Activated naive CD4-positive, alpha-beta T cell treated with anti-CD3 and anti-CD28 coated beads, Interleukin-2, amount 50 U/mL, for 16 hours (primary cell): ENCODE data around the gene PTPRN2.

ENCODE experiments used
- DNase-seq: peaks from one replicate; pipeline ENCODE4 v3.0.0-alpha.2; 2020

PTPRN2 gene

DNA sequence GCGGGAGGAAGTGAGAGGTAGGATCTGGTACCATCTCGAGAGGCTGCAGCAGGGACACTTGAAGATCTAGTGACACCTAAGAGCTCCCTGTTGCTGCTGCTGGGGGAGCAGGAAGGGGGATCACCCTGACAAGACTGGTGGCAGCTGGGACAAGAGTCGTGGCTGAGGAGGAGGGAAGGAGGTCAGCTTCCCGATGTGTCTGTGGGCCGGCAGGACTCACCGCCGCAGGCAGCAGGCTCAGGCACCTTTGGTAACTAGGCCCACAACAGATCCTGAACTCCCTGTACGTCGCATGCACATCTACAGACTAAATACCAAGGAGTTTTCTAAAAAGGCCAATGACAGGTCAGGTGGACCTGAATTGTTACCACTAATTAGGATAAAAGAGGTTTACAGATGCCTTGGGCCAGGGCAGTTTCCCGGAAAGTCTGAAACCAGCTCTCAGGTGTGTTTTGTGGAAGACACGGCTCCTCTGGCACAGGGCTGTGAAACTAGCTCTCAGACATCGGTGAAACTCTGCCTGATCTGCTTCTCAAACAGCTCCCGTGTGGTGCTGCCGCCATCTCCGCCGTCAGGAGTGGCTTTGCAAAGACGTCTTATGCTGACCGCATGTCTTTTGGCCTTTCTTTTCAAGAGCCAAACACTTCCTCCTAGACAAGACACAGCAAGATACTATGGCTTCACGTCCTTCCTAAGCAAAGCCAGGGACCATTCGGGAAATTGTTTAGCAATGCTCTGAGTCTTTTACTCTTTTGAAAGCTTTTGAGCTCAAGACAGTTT, 609.7 kb downstream of the PTPRN2 start:
- DNase-seq = no peak

- DNase-seq = no peak
These were observed 610.3 kb downstream of the PTPRN2 start for GRCh38 chr7:157977306-157977705.

GRCh38 chr7:157976406-157976805, 611.2 kb downstream of the PTPRN2 start:
- DNase-seq = no peak

- no peak for DNase-seq
These were observed 611.9 kb downstream of the PTPRN2 start for GRCh38 chr7:157975401-157976372.

GRCh38 chr7:157974678-157975230, 612.9 kb downstream of the PTPRN2 start:
- no peak for DNase-seq

DNA sequence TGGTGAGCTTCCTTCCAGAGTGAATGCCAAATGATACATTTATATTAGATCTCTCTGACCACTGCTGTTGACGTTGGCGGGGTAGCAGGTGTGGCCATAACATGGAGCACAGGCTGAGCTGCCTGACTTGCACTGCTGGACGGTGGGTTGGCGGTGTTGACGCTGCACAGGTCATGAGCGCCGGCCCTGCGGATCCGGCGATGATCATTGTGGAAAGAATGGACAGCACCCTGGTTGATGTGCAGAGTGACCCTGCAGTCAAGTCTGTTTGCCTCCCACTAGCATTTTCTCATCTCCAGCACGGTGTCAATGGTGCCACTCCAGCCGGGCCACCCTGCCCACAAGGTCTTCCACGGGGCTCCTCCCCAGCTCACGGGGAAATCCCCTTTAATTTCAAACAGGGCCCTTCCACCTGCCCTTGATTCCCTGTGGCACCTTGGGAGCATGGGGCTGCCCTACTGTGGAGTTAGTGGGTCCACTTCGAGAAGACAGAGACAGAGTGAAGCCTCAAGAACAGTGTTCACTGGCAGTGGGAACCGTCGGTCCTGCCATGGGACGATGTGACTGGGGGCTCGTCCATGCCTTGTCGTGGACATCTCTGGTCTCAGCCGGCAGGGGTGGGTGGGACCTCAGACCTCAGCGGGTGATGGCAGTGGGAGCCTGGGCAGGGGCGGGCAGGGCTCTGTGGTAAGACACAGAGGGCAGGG, 613.5 kb downstream of the PTPRN2 start:
- DNase-seq = no peak

GRCh38 chr7:157972914-157973313, 614.7 kb downstream of the PTPRN2 start:
- DNase-seq = no peak

- no peak for DNase-seq
These were observed 616.1 kb downstream of the PTPRN2 start for GRCh38 chr7:157971501-157971900.

GRCh38 chr7:157970744-157971143, 616.9 kb downstream of the PTPRN2 start:
- no peak for DNase-seq

- DNase-seq = no peak
These were observed 617.6 kb downstream of the PTPRN2 start for GRCh38 chr7:157969995-157970394.

- DNase-seq = no peak
These were observed 621.1 kb downstream of the PTPRN2 start for GRCh38 chr7:157966490-157966889.

- DNase-seq = no peak
These were observed 623.1 kb downstream of the PTPRN2 start for GRCh38 chr7:157964521-157964920.

- no peak for DNase-seq
These were observed 623.6 kb downstream of the PTPRN2 start for GRCh38 chr7:157964016-157964415.

DNA sequence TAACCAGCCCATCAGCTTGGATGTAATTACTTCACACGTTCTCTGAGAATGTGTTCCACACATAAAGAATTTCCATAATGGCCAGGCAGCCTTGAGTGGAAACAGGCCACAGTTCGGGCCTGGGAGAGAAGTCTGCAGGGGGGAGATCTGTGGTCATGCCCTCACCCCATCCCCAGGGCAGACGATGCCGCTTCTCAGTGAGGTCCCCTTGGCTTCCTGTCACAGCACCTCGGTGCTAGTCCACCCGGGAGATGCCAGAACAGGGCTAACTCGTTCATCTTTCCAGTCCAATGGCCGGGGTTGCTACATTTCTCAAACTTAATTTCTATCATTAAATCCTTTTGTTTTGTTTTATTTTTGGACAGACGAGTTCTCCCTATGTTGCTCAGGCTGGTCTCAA, 624.1 kb downstream of the PTPRN2 start:
- no peak for DNase-seq

GRCh38 chr7:157962458-157963306, 624.9 kb downstream of the PTPRN2 start:
- DNase-seq = no peak

GRCh38 chr7:157961731-157962457, 625.7 kb downstream of the PTPRN2 start:
- no peak for DNase-seq

DNA sequence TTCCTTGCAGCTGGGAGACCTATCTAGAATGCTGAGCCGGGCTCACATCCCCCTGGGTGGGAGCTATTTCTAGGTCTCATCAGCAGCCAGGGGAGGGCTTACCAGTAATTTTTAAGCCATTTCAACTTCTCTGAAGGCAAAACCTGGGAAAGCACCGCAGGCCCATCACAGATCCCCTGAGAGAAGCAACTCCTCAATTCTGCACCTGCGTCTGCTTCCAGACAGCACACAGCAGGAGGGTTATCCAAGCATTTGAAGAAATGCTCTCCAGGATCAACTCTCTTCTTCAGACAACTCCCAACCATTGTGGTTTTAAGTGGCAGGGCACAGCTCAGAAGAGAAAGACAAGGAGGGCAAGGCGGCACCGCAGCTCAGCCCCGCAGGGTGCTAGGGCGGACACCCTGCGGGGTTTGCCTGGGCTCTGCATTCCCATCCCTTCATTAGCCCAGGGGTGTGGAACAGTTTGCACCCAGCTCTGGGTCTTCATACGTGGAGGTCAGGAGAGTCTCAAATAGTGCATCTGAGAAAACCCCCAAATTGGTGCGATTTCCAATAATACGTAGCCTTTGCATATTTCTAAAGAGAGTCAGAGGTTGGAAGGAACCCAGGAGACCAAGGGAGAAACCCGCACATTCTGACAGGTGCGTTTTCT, 632.1 kb downstream of the PTPRN2 start:
- DNase-seq = no peak

- DNase-seq = no peak
These were observed 632.7 kb downstream of the PTPRN2 start for GRCh38 chr7:157954901-157955300.

DNA sequence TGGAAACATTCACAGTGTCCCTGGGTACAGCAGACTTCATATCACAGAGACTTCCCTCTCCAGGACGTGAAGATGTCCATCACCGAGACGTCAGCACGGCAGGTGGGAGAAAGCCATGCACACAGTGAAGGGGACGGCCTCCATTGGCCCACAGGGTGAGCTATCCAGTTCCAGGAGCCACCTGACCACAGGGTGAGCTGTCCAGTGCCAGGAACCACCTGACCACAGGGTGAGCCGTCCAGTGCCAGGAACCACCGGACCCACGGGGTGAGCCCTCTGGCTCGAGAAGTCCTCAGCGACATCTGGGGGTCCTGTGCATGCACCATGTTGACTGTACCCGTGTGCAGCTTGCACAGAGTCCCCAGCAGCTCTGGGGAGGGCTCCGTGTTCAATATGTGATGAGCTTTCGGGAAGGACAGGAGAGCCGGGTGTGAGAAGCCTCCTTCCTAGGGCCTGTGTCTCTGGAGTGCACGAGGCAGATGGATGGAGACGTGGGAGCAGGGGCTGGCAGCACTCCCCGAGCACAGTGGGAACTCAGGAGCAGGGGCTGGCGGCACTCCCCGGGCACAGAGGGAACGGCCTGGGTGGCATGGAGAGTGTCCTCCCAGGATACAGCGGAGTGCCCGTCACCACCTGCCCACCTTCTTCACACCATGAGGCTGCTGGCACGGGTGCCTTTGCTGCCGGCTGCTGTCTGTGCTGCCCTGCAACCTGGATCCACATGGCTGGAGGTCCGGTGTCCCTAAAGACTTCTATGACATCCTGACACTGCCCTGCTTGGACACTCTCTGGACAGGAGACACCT, 634.6 kb downstream of the PTPRN2 start:
- DNase-seq = no peak
